DND-41 (cell line): Measurements from ENCODE around the gene ISG15.

Experiments used
- CTCF ChIP-seq: IDR thresholded peaks from 2 replicates; pipeline ENCODE4 v1.5.1; 2012; ENCODE audit warnings: borderline replicate concordance, low read length, moderate library complexity, mild to moderate bottlenecking; ENCODE audit not compliant: poor library complexity, severe bottlenecking; ENCODE audit errors: extremely low read depth
- EZH2 ChIP-seq: IDR thresholded peaks from 3 replicates; pipeline ENCODE4 v1.6.1; 2012; ENCODE audit warnings: borderline replicate concordance, low read depth, mild to moderate bottlenecking, moderate library complexity, low read length, inconsistent platforms; ENCODE audit not compliant: severe bottlenecking

GRCh38 chr1:1043411-1043810 is 30.1 kb downstream of the ISG15 start:
- TF ChIP-seq CTCF = no peak
- no peak for TF ChIP-seq EZH2
